KMS-11 (cell line): ENCODE data around the gene TMEM9B.

Experiments
- H2AFZ ChIP-seq: fragments of 200-600 bp; sonication (generic); 2 replicates; pipeline ENCODE4 v1.6.1; 2016; ENCODE audit warnings: antibody characterized with exemption, mixed run types, low read depth
- H3K27ac ChIP-seq: fragments of 200-600 bp; sonication (generic); 2 replicates; pipeline ENCODE4 v1.6.1; 2016; ENCODE audit warnings: mild to moderate bottlenecking, mixed run types
- H3K27me3 ChIP-seq: fragments of 200-600 bp; sonication (generic); 2 replicates; pipeline ENCODE4 v1.6.1; 2017; ENCODE audit warnings: mild to moderate bottlenecking, low read depth, mixed run types, moderate library complexity; ENCODE audit not compliant: insufficient read depth
- H3K36me3 ChIP-seq: fragments of 200-600 bp; sonication (generic); 2 replicates; pipeline ENCODE4 v1.6.1; 2017; ENCODE audit warnings: mild to moderate bottlenecking, mixed run types; ENCODE audit not compliant: insufficient read depth
- H3K4me1 ChIP-seq: fragments of 200-600 bp; sonication (generic); 2 replicates; pipeline ENCODE4 v1.6.1; 2016; ENCODE audit warnings: mild to moderate bottlenecking, low read depth, mixed run types; ENCODE audit not compliant: poor library complexity, severe bottlenecking
- H3K4me2 ChIP-seq: fragments of 200-600 bp; sonication (generic); 2 replicates; pipeline ENCODE4 v1.7.0; 2016; ENCODE audit warnings: mild to moderate bottlenecking, mixed run types
- H3K4me3 ChIP-seq: fragments of 200-600 bp; sonication (generic); IDR thresholded peaks from 2 replicates; pipeline ENCODE4 v1.6.1; 2017; ENCODE audit warnings: low read depth, low read length, mixed read lengths; ENCODE audit not compliant: insufficient read depth
- H3K79me2 ChIP-seq: fragments of 200-600 bp; sonication (generic); 2 replicates; pipeline ENCODE4 v1.6.1; 2016; ENCODE audit warnings: low read depth, mixed run types; ENCODE audit not compliant: insufficient read depth
- H3K9ac ChIP-seq: fragments of 200-600 bp; sonication (generic); 2 replicates; pipeline ENCODE4 v1.6.1; 2016; ENCODE audit warnings: mild to moderate bottlenecking, mixed run types
- H4K20me1 ChIP-seq: fragments of 200-600 bp; sonication (generic); 2 replicates; pipeline ENCODE4 v1.6.1; 2016; ENCODE audit warnings: mild to moderate bottlenecking, mixed run types; ENCODE audit not compliant: insufficient read depth
- TF ChIP-seq, protein P1 (sequence below): fragments of 200-600 bp; sonication (generic); conservative IDR thresholded peaks from 2 replicates; pipeline ENCODE4 v1.6.1; 2017; ENCODE audit warnings: low read depth, mild to moderate bottlenecking, antibody characterized with exemption, low read length, moderate library complexity, mixed read lengths

Gene TMEM9B

DNA sequence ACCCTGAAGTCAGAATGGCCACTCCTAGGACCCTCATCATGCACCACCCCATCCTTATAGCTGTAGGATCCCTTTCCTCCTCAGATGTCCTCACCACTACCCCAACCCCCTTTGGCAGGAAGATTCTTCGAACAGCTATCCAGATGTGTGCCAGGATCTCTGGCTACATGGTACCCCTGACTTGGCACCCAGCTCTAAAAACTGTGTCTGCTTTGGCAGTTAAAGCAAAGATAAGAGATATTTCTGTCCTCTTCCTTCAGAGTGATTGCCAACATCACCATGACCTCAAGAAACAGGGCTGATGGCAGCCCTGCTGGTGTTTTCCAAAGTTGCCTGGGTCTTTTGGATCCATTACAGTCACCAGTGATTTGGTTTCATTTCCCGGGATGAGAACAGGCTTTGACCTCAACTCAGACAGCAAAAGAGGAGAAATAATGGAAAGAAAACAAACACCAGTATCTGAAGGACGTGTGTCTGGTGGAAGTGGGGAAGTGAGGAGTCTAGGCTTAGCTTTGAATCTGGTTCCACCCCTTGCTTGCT lies 43.8 kb upstream of the TMEM9B start:
- H3K27me3 ChIP-seq: no peaks in the 10 kb centered on the region
- H3K9ac ChIP-seq: no peak overlapping the region
- no peak overlapping the region for H3K4me3 ChIP-seq
- H2AFZ ChIP-seq: no peak overlapping the region
- TF ChIP-seq, protein P1, sequence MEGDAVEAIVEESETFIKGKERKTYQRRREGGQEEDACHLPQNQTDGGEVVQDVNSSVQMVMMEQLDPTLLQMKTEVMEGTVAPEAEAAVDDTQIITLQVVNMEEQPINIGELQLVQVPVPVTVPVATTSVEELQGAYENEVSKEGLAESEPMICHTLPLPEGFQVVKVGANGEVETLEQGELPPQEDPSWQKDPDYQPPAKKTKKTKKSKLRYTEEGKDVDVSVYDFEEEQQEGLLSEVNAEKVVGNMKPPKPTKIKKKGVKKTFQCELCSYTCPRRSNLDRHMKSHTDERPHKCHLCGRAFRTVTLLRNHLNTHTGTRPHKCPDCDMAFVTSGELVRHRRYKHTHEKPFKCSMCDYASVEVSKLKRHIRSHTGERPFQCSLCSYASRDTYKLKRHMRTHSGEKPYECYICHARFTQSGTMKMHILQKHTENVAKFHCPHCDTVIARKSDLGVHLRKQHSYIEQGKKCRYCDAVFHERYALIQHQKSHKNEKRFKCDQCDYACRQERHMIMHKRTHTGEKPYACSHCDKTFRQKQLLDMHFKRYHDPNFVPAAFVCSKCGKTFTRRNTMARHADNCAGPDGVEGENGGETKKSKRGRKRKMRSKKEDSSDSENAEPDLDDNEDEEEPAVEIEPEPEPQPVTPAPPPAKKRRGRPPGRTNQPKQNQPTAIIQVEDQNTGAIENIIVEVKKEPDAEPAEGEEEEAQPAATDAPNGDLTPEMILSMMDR: no peak
- no peaks in the 10 kb centered on the region for H4K20me1 ChIP-seq
- H3K4me1 ChIP-seq: no peaks in the 10 kb centered on the region
- H3K79me2 ChIP-seq: no peaks in the 10 kb centered on the region
- no peaks in the 10 kb centered on the region for H3K36me3 ChIP-seq
- no peak overlapping the region for H3K4me2 ChIP-seq
- no peak overlapping the region for H3K27ac ChIP-seq

DNA sequence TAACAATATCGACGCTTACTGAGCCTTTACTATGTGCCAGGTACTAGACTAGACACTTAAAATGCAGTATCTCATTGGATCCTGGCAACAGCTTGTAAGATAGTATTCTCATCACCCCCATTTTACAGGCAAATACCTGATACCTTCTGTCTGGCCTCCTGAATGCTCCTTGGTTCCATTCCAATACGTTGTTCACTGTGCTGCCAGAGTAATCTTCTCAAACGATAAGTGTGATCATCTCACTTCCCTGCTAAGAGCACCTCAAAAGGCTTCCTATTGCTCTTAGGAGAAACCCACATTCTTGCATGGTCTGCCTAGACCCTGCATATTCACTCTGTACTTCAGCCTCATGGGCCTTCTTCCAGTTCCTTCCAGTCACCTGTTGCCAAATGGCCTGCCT lies 40.8 kb upstream of the TMEM9B start:
- no peaks in the 10 kb centered on the region for H3K36me3 ChIP-seq
- no peaks in the 10 kb centered on the region for H4K20me1 ChIP-seq
- no peak overlapping the region for H2AFZ ChIP-seq
- H3K4me1 ChIP-seq: no peaks in the 10 kb centered on the region
- no peaks in the 10 kb centered on the region for H3K27me3 ChIP-seq
- no peak overlapping the region for H3K9ac ChIP-seq
- no peak overlapping the region for H3K4me3 ChIP-seq
- H3K4me2 ChIP-seq: no peak overlapping the region
- TF ChIP-seq, protein P1: no peak
- H3K79me2 ChIP-seq: no peaks in the 10 kb centered on the region
- no peak overlapping the region for H3K27ac ChIP-seq

DNA sequence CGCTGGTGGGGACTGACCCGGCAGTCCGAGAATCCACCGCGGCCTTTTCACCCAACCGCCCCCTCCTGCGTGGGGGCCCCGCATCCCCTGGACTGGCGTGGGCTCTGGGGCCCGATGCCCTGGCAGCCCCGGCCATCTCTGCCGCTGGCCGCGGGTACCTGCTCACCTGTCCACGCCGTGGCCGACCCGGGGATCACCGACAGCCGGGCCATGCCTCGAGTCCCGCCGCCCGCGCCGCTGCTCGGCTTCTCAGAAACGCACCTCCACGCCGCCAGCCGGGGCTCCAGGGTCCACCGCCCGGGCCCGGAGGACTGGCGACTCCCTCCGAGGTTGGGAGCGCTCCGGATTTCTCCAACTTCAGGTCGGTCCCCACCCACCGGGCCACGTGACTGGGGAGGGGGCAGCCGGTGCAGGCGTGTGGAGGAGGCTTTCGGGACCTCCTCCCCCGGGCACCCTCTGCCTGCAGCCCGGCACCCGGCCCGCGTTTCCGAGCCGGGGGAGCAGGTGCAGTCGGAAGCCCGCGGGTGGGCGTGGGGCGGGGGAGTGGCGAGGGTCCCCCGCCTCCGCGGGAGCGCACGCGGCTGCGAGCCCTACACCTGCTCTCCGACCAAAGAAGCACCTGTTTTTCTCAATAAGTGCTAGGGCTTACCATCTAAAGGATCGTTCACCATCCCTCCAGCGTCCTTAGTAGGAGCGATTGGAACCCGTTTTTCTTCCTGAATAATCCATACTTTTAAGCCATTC lies 40.1 kb upstream of the TMEM9B start:
- H4K20me1 ChIP-seq: no peaks in the 10 kb centered on the region
- H3K79me2 ChIP-seq: no peaks in the 10 kb centered on the region
- H3K36me3 ChIP-seq: no peaks in the 10 kb centered on the region
- H3K27ac ChIP-seq: no peak overlapping the region
- no peaks in the 10 kb centered on the region for H3K27me3 ChIP-seq
- H3K4me1 ChIP-seq: no peaks in the 10 kb centered on the region
- H3K4me3 ChIP-seq: no peak overlapping the region
- no peak overlapping the region for H3K9ac ChIP-seq
- H3K4me2 ChIP-seq: no peak overlapping the region
- TF ChIP-seq, protein P1: no peak
- H2AFZ ChIP-seq: no peak overlapping the region

DNA sequence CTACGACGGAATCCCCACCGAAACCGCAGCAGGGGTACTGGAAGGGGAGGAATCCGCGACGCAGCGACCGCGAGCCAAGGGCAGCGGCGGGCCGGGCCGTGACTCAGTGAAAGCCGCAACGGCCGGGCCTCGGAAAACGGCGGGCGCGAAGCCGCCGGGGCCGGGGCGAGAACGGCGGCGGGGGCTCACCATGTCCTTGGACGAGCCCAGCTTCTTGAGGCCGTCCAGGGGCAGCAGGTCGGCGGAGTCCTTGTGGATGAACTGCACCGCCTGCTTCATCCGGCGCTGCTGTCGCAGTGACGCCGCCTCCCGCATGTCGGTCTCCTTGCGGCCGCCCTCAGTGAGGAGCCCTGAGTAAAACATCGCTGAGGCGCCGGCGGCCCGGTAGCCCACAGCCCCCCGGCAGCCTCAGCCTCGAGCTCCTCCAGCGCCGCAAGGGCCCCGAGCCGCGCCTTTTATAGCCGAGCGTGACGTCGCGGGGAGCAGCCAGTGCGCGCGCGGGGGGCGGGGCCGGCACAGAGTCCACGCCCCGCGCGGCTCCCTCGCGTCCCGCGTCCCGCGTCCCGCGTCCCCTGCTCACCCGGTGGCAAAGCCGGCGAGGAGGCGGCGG lies 39.4 kb upstream of the TMEM9B start, which contains the start of gene NRIP3:
NRIP3 (minus strand) TSS at position 429 of the 610 bp plus-strand sequence; CDS start at position 363, 66 bp downstream.
- no peak within 1 kb of the TSS for H3K27ac ChIP-seq
- no peak within 1 kb of the TSS for H3K4me2 ChIP-seq
- H3K9ac ChIP-seq: no peak within 1 kb of the TSS
- H4K20me1 ChIP-seq: no peaks in the 10 kb centered on the region
- no peaks in the 10 kb centered on the region for H3K36me3 ChIP-seq
- no peak within 1 kb of the TSS for H2AFZ ChIP-seq
- no peaks in the 10 kb centered on the region for H3K4me1 ChIP-seq
- no peaks in the 10 kb centered on the region for H3K79me2 ChIP-seq
- no peaks in the 10 kb centered on the region for H3K27me3 ChIP-seq
- TF ChIP-seq, protein P1: no peak
- H3K4me3 ChIP-seq: no peak within 1 kb of the TSS
